GM18907 (cell line): ENCODE results near the gene ATP8A1.
"Not testable (repeated sequence)": the region's sequence is repeated elsewhere in the genome, so short reads cannot be mapped to it uniquely, and the experiment has no call there.

Experiments used
- ATAC-seq: cut with Tn5 transposase; IDR thresholded peaks from one replicate; pipeline ENCODE4 v1.9.1; 2021; ENCODE audit warnings: mild to moderate bottlenecking, moderate library complexity; ENCODE audit not compliant: unreplicated experiment

Gene ATP8A1

DNA sequence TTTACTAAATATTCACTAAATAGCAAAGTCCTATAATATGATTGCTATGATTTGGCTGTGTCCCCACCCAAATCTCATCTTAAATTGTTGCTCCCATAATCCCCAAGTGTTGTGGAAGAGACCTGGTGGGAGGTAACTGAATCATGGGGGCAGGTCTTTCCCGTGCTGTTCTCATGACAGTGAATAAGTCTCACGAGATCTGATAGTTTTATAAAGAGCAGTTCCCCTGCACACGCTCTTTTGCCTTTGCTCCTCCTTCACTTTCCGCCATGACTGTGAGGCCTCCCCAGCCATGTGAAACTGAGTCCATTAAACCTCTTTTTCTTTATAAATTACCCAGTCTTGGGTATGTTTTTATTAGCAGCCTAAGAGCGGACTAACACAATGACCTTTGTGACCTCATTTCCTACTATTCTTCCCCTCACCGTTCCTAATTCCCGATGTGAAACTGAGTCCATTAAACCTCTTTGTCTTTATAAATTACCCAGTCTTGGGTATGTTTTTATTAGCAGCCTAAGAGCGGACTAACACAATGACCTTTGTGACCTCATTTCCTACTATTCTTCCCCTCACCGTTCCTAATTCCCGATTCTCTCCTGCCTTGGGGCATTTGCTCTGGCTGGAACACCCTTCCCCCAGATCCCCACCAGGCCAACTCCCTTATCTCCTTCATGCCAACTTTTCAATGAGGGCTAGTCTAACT lies 4.2 kb downstream of the ATP8A1 start:
- not testable (repeated sequence) for ATAC-seq

DNA sequence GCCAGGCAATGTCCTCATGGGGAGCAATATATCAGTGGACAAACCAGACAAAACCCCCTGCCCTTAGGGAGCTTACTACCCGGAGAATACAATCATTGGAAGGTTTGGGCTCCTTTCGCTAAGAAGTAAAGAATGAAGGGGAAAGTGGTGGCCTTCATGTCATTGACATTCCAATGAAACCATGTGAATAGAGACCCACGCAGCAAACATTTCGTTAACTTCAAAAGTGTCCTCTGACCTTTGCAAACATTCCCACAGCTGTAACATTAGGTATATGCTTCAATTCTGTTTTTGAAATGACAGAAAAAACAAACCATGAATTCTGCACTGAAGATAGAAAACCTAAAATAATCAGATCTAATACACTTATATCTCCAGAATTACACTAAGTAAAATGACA lies 7.0 kb downstream of the ATP8A1 start:
- ATAC-seq = no peak

- ATAC-seq = no peak
Measured at GRCh38 chr4:42646999-42647541, 9.8 kb downstream of the ATP8A1 start.

- no peak for ATAC-seq
Measured at GRCh38 chr4:42646013-42646784, 10.7 kb downstream of the ATP8A1 start.

- no peak for ATAC-seq
Measured at GRCh38 chr4:42644897-42645296, 12.0 kb downstream of the ATP8A1 start.

GRCh38 chr4:42643685-42644084 lies 13.2 kb downstream of the ATP8A1 start:
- peak; percentile 72 for ATAC-seq

- no peak for ATAC-seq
Measured at GRCh38 chr4:42642845-42643615, 13.9 kb downstream of the ATP8A1 start.

DNA sequence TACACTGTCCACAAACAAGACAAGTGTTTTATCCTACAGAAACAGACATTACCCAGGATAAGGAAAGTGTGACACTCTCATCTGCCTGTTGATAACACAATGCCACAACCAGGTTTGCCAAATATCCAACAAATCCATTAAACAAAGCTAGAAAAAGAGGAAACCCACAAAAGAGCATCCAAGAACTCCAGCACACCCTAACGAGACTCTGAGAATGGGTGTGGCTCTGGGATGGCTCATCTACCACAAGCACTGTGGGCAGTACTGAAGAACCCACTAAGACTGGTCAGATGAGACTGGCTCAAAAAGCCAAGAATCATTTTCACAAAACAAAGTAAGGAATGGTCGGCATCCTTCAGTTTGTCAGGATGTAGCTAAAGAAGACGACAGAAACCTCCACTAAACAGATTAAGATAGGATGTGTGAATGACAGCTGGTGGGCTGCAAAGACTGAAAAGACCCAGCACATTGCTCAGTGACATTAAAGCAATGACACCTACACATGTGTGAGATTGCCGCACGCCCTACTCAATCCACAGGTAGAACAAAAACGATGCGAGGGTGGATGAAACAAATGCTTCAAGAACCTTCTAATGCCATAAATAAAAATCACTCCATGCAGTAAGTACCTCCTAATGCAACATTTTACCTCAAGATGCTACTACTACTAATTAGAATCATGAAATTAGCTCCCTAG lies 14.7 kb downstream of the ATP8A1 start:
- ATAC-seq = no peak

- ATAC-seq = no peak
Measured at GRCh38 chr4:42641656-42642055, 15.2 kb downstream of the ATP8A1 start.

DNA sequence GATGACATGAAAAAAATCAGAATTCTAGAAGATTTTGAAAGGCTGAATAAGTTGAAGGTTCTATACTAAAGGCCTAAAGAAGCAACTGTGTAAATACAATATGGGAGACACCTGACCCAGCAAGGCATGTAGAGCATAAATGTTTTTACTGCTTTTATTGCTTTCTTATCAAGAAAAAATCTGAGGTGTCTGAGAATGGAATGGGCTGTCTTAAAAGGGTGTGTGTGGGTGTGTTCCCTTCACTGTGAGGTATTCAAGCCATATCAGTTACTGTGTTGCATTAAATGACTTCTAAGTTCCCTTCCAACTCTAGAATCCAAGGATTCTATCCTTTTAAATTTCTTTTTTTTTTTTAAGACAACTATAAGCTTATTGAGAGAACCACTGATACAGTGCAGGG lies 15.7 kb downstream of the ATP8A1 start:
- ATAC-seq = no peak

GRCh38 chr4:42640613-42641012 lies 16.3 kb downstream of the ATP8A1 start:
- no peak for ATAC-seq

- ATAC-seq = peak; percentile 82
Measured at GRCh38 chr4:42638993-42639392, 17.9 kb downstream of the ATP8A1 start.

- ATAC-seq = no peak
Measured at GRCh38 chr4:42638321-42638720, 18.6 kb downstream of the ATP8A1 start.

GRCh38 chr4:42637867-42638266 lies 19.0 kb downstream of the ATP8A1 start:
- ATAC-seq = no peak

- ATAC-seq = no peak
Measured at GRCh38 chr4:42637104-42637503, 19.8 kb downstream of the ATP8A1 start.

GRCh38 chr4:42636645-42636949 lies 20.3 kb downstream of the ATP8A1 start:
- ATAC-seq = no peak

DNA sequence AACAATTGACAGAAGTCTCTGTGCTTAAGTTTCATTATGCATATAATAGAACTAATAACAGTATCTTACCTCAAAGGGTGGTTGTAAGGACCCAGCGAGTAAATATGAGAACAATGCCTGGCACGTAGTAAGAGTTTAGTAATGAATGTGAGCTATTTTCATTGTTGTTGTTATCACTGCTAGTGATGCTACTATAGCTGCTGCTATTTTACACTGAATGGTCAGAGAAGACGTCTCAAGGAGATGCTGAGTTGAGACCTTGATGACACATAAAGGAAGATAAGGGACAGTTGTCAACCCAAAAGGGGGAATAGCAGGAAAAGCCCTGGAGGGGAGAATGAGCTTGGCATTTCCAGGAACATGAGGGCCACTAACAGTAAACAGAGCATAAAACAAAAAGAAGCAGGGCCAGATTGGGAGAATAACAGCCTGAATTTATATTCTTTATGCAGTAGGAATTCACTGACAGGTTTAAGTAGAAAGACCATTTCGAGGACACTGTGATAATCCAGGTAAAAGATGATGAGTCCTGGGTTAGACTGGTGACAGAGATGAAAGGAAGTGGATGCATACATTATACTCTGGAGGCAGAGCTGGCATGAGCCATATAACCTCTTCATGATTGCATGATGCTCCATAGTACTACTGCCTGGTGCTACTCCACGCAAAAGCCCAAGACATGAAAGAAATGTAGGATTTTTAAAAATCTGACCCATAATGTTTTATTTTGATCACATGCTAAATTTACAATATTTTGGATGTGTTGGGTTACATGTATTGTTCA lies 23.1 kb downstream of the ATP8A1 start:
- peak; percentile 50 for ATAC-seq

DNA sequence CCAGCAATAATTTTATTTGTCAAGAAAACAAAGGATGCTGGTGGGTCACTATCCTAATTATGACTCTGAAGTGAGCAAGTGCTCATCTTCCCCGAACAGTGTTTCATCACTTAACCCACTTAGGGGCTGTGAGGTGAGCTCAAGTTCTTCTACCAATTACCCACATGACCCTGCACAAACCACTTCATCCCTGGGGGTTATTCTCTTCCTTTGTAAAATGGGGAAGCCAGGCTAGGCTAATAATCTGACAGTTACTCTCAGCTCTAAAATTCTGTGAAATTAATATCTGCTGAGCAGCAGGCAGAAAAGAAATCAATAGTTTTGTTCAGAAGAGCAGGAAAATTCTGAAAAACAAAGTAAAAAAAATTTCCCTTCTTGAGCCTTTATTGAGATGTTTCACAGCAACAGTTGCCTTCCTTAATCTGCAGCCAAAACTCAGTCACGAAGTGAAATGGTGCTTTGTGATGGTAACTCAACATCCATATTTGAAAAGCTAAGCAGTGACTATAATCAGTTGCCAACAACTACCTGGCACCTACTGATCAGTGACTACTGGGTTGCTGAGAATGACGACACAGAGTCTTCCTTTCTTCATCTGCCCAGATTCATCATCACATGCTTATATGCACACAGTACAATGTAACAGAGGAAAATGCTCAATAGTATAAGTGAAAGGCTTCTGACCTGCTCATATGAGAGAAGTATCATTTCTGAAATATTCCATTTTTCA lies 24.1 kb downstream of the ATP8A1 start:
- ATAC-seq = no peak

GRCh38 chr4:42630908-42631307 lies 26.0 kb downstream of the ATP8A1 start:
- no peak for ATAC-seq

DNA sequence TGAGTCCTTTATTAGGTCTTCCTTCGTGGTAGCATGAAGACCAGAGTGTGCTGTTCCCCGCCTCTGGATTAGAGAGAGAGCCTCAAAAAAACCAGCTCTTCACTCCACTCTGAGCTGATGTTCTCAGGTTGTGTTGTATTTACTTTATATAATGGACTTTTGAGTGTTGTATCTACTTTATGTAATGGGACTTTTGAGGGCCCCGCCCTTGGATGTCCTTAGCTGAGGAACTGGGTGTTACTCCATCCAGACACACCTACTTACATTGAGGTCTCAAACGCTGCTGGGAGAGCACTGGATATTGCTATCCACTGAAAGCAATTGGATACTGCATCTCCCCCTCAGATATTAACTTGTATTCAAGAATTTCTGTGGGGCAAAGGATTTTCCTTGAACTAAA lies 28.2 kb downstream of the ATP8A1 start:
- ATAC-seq = no peak
